ENCODE results near the gene PRH2. TPM values are rescaled to one million over a fixed set of nuclear protein-coding genes. Genes with fewer than 3 reads are reported as not detected.

PRH2 gene
- total RNA-seq, 1 donor from 2014 or later = not detected

- TF ChIP-seq CTCF (IDR thresholded peaks at IDR 0.05; ENCODE audit: unreplicated experiment) = no peak
- peaks cover 17% of the 10 kb centered on the region for H3K4me1 Mint-ChIP-seq (ENCODE audit: unreplicated experiment)
- H3K27ac Mint-ChIP-seq (ENCODE audit: unreplicated experiment) = no peak overlapping the region
- H3K36me3 Mint-ChIP-seq (ENCODE audit: low read depth, unreplicated experiment) = peaks cover 6% of the 10 kb centered on the region
- H3K9me3 Mint-ChIP-seq (ENCODE audit: unreplicated experiment) = no peaks in the 10 kb centered on the region
- no peak overlapping the region for H3K4me3 Mint-ChIP-seq (ENCODE audit: unreplicated experiment)
- no peak for DNase-seq (ENCODE audit: low spot score)
- H3K27me3 Mint-ChIP-seq (ENCODE audit: unreplicated experiment) = peaks cover 1% of the 10 kb centered on the region
These were observed 11.4 kb downstream of the PRH2 start for GRCh38 chr12:10940389-10940788.

DNA sequence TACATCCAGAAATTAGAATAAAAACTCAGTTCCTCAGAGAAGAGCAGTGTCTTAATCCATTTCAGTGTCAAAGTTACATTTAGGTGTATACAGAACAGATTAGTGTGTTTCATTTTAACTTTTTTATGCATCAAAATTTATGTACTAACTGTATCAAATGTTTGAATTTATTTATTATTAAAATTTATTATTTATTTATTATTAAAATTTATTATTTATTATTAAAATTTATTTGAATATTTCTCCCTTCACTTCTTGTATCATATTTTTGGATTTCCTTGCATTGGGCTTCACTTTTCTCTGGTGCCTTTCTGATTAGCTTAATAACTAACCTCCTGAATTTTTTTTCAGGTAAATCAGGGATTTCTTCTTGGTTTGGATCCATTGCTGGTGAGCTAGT lies 12.3 kb downstream of the PRH2 start:
- H3K27me3 Mint-ChIP-seq (ENCODE audit: unreplicated experiment) = peaks cover 1% of the 10 kb centered on the region
- H3K9me3 Mint-ChIP-seq (ENCODE audit: unreplicated experiment) = no peaks in the 10 kb centered on the region
- TF ChIP-seq CTCF (IDR thresholded peaks at IDR 0.05; ENCODE audit: unreplicated experiment) = no peak
- no peak overlapping the region for H3K27ac Mint-ChIP-seq (ENCODE audit: unreplicated experiment)
- H3K4me1 Mint-ChIP-seq (ENCODE audit: unreplicated experiment) = peaks cover 17% of the 10 kb centered on the region
- H3K4me3 Mint-ChIP-seq (ENCODE audit: unreplicated experiment) = no peak overlapping the region
- peaks cover 7% of the 10 kb centered on the region for H3K36me3 Mint-ChIP-seq (ENCODE audit: low read depth, unreplicated experiment)
- DNase-seq (ENCODE audit: low spot score) = no peak

DNA sequence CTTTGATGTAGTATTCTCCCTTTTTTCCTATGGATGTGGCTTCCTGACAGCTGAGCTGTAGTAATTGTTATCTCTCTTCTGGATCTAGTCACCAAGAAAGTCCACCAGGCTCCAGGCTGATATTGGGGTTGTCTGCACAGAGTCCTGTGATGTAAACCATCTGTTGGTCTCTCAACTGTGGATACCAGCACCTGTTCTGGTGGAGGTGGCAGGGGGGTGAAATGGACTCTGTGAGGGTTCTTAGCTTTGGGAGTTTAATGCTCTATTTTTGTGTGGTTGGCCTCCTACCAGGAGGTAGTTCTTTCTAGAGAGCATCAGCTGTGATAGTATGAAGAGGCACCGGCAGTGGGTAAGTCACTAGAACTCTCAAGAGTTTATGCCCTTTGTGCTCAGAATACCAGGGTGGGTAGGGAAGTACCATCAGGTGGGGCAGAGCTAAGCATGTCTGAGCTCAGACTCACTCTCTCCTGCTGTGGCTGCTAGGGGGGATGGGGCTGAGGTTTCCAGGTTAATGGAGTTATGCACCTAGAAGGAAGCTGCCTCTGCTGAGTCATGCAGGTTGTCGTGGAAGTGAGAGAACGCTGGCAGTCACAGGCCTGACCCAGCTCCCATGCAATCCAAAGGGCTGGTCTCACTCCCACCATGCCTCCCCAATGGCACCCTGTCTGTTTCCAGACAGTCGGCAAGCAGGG lies 13.0 kb downstream of the PRH2 start:
- TF ChIP-seq CTCF (IDR thresholded peaks at IDR 0.05; ENCODE audit: unreplicated experiment) = no peak
- peaks cover 10% of the 10 kb centered on the region for H3K36me3 Mint-ChIP-seq (ENCODE audit: low read depth, unreplicated experiment)
- no peak overlapping the region for H3K27ac Mint-ChIP-seq (ENCODE audit: unreplicated experiment)

DNA sequence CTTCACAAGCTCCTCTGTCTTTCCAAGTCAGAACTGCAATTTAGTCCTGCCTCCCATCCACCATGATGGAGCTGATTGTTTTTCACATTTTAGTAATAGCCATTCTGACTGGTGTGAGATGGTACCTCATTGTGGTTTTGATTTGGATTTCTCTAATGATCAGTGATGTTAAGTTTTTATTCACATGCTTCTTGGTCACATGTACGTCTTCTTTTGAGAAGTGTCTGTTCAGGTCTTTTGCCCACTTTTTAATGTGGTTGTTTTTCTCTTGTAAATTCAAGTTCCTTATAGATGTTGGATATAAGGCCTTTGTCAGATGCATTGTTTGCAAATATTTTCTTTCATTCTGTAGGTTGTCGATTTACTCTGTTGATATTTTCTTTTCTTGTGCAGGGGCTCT lies 14.1 kb downstream of the PRH2 start:
- Mint-ChIP-seq H3K36me3 (ENCODE audit: low read depth, unreplicated experiment) (peaks cover 19% of the 10 kb centered on the region), H3K9me3 (ENCODE audit: unreplicated experiment) (no peaks in the 10 kb centered on the region), H3K27me3 (ENCODE audit: unreplicated experiment) (peaks cover 1% of the 10 kb centered on the region), H3K27ac (ENCODE audit: unreplicated experiment) (no peak overlapping the region), H3K4me3 (ENCODE audit: unreplicated experiment) (no peak overlapping the region), H3K4me1 (ENCODE audit: unreplicated experiment) (peaks cover 17% of the 10 kb centered on the region)
- DNase-seq (ENCODE audit: low spot score) = no peak
- no peak for TF ChIP-seq CTCF (IDR thresholded peaks at IDR 0.05; ENCODE audit: unreplicated experiment)

More for the DNA sequence above, 13.0 kb downstream of the PRH2 start:
- H3K9me3 Mint-ChIP-seq (ENCODE audit: unreplicated experiment) = no peaks in the 10 kb centered on the region
- no peak overlapping the region for H3K4me3 Mint-ChIP-seq (ENCODE audit: unreplicated experiment)
- no peak for DNase-seq (ENCODE audit: low spot score)
- H3K27me3 Mint-ChIP-seq (ENCODE audit: unreplicated experiment) = peaks cover 1% of the 10 kb centered on the region
- peaks cover 17% of the 10 kb centered on the region for H3K4me1 Mint-ChIP-seq (ENCODE audit: unreplicated experiment)

GRCh38 chr12:10952645-10953044 lies 23.6 kb downstream of the PRH2 start:
- Mint-ChIP-seq H3K27me3 (ENCODE audit: unreplicated experiment) (peaks cover 1% of the 10 kb centered on the region), H3K9me3 (ENCODE audit: unreplicated experiment) (no peaks in the 10 kb centered on the region), H3K27ac (ENCODE audit: unreplicated experiment) (no peak overlapping the region), H3K4me3 (ENCODE audit: unreplicated experiment) (no peak overlapping the region), H3K4me1 (ENCODE audit: unreplicated experiment) (no peaks in the 10 kb centered on the region), H3K36me3 (ENCODE audit: low read depth, unreplicated experiment) (peaks cover 14% of the 10 kb centered on the region)
- no peak for DNase-seq (ENCODE audit: low spot score)
- TF ChIP-seq CTCF (IDR thresholded peaks at IDR 0.05; ENCODE audit: unreplicated experiment) = no peak
